ENCODE results near the gene KIAA1217. TPM values are rescaled to one million over a fixed set of nuclear protein-coding genes. Genes with fewer than 3 reads are reported as not detected.

KIAA1217 gene
- polyA plus RNA-seq, 1 of the 3 experiments (the other 2 are of a cell fraction) = 7.2 TPM

DNA sequence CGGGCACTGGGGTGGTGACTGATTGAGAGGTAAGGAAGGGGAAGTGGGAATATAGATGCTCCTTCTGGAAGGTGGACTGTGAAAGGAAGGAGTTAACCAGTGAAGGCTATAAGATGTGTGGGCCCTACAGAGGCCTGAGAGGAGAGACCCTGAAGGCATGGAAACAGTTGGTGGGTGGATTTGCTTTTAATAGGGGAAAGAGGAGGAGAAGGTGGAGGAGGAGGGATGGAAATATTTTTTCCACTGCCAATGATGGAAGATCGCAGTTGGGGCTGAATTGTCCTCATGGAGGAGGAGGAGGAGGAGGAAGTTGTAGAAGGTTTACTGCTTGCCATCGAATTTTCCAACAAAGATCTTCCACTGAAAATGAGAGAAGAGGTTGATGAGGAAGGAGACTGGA, 80.3 kb downstream of the KIAA1217 start:
- Histone ChIP-seq H3K9me2 (no peaks in the 10 kb centered on the region), H3K27ac (ENCODE audit: low read depth in 2 of 2, low read length in 1 of 2) (no peak overlapping the region), H3K36me3 (replicated peaks in 1 of 2; ENCODE audit: control insufficient read depth in 1 of 2, insufficient read depth in 2 of 2, low read length in 1 of 2) (no peaks in the 10 kb centered on the region), H3K4me1 (ENCODE audit: control insufficient read depth in 1 of 2, insufficient read depth in 2 of 2, low read depth in 1 of 2, low read length in 1 of 2) (no peaks in the 10 kb centered on the region; a peak in 1 of 4 replicates), H3K79me2 (ENCODE audit: insufficient read depth) (no peaks in the 10 kb centered on the region), H3K4me2 (no peak overlapping the region), H3K9ac (no peak overlapping the region), H3F3A (replicated peaks; ENCODE audit: insufficient read depth) (no peaks in the 10 kb centered on the region), H4K20me1 (ENCODE audit: insufficient read depth) (no peaks in the 10 kb centered on the region), H3K27me3 (ENCODE audit: insufficient read depth) (no peaks in the 10 kb centered on the region), H3K9me3 (no peaks in the 10 kb centered on the region), H2AFZ (ENCODE audit: low read depth) (no peak overlapping the region), H3K4me3 (ENCODE audit: low read depth in 2 of 2, low read length in 1 of 2) (no peak overlapping the region)
- ChIA-PET CTCF (no interaction called here), POLR2A (no interaction called here)
- WGBS (ENCODE audit: low lambda C conversion rate) = 71% methylated on average over 3 of the region's 3 CpGs
- DNase-seq = no peak
- TF ChIP-seq YY1 (IDR thresholded peaks at IDR 0.05; ENCODE audit: low read depth) (no peak), FOXM1 (IDR thresholded peaks at IDR 0.05; ENCODE audit: low read depth) (no peak)
- TF ChIP-seq, protein P1, sequence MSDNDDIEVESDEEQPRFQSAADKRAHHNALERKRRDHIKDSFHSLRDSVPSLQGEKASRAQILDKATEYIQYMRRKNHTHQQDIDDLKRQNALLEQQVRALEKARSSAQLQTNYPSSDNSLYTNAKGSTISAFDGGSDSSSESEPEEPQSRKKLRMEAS (IDR thresholded peaks at IDR 0.05; ENCODE audit: low read depth) = no peak

DNA sequence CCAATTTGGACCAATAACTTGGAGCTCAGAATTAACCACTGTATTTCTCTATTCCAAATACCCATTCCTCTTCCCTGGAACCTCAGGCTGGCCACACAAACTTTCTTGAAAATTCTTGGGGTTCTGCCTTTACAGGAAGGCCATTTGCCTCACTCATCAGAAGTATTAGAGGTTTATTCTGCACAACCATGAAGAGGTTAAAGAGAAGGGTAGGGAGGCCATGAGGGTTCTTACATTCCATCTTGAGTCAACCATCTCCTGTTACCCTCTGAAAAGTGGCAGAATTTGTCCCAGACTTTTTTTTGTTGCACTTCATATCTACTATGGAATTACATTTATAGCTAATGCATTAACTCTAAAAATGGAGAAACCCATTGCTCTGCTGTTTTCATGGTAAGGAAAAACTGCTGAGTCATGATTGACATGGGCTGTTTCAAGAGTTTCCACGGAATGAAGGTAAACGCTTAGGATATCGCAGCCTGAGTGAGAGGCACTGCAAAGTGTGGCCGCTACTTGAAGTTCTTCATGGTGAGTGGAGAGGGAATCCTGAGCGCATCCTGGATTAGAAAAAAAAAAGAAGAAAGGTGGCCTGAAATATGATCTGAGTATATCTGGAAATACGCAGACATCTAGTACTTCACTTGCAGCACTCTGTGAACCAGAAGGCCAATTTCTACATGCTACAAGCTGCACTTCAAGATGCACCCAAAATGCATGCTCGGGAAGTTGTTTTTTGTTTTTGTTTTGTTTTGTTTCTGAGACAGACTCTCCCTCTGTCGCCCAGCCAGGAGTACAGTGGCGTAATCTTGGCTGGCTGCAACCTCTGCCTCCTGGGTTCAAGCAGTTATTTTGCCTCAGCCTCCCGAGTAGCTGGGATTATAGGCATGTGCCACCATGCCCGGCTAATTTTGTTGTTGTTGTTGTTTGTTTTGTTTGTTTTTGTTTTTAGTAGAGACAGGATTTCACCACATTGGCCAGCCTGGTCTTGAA, 83.7 kb downstream of the KIAA1217 start:
- no peaks in the 10 kb centered on the region; a peak in 1 of 4 replicates for H3K4me1 ChIP-seq (ENCODE audit: control insufficient read depth in 1 of 2, insufficient read depth in 2 of 2, low read depth in 1 of 2, low read length in 1 of 2)
- ChIA-PET POLR2A (no interaction called here), CTCF (interaction anchor here (1.0 kb wide), 1 partner anchor 27 kb away, joined by 3 read pairs; no protein-coding TSS in a partner anchor)
- no peak overlapping the region for H3K4me2 ChIP-seq
- H3K9me3 ChIP-seq = no peaks in the 10 kb centered on the region
- H4K20me1 ChIP-seq (ENCODE audit: insufficient read depth) = no peaks in the 10 kb centered on the region
- no peaks in the 10 kb centered on the region for H3K36me3 ChIP-seq (replicated peaks in 1 of 2; ENCODE audit: control insufficient read depth in 1 of 2, insufficient read depth in 2 of 2, low read length in 1 of 2)
- H2AFZ ChIP-seq (ENCODE audit: low read depth) = no peak overlapping the region
- DNase-seq = no peak
- peak overlapping the region in 1 of 2 experiments; percentile 19; a peak in 1 of 4 replicates for H3K27ac ChIP-seq (ENCODE audit: low read depth in 2 of 2, low read length in 1 of 2)
- no peaks in the 10 kb centered on the region for H3F3A ChIP-seq (replicated peaks; ENCODE audit: insufficient read depth)
- H3K27me3 ChIP-seq (ENCODE audit: insufficient read depth) = no peaks in the 10 kb centered on the region
- H3K4me3 ChIP-seq (ENCODE audit: low read depth in 2 of 2, low read length in 1 of 2) = no peak overlapping the region
- H3K9me2 ChIP-seq = no peaks in the 10 kb centered on the region
- no peaks in the 10 kb centered on the region for H3K79me2 ChIP-seq (ENCODE audit: insufficient read depth)
- 94% methylated on average over 11 of the region's 11 CpGs for WGBS (ENCODE audit: low lambda C conversion rate)
- TF ChIP-seq, protein P2, sequence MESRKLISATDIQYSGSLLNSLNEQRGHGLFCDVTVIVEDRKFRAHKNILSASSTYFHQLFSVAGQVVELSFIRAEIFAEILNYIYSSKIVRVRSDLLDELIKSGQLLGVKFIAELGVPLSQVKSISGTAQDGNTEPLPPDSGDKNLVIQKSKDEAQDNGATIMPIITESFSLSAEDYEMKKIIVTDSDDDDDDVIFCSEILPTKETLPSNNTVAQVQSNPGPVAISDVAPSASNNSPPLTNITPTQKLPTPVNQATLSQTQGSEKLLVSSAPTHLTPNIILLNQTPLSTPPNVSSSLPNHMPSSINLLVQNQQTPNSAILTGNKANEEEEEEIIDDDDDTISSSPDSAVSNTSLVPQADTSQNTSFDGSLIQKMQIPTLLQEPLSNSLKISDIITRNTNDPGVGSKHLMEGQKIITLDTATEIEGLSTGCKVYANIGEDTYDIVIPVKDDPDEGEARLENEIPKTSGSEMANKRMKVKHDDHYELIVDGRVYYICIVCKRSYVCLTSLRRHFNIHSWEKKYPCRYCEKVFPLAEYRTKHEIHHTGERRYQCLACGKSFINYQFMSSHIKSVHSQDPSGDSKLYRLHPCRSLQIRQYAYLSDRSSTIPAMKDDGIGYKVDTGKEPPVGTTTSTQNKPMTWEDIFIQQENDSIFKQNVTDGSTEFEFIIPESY (IDR thresholded peaks at IDR 0.05; ENCODE audit: borderline replicate concordance, low read depth) = no peak
- TF ChIP-seq, protein P3, sequence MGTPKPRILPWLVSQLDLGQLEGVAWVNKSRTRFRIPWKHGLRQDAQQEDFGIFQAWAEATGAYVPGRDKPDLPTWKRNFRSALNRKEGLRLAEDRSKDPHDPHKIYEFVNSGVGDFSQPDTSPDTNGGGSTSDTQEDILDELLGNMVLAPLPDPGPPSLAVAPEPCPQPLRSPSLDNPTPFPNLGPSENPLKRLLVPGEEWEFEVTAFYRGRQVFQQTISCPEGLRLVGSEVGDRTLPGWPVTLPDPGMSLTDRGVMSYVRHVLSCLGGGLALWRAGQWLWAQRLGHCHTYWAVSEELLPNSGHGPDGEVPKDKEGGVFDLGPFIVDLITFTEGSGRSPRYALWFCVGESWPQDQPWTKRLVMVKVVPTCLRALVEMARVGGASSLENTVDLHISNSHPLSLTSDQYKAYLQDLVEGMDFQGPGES (IDR thresholded peaks at IDR 0.05; ENCODE audit: low read depth, low read length) = no peak
- no peak for TF ChIP-seq FOXM1 (IDR thresholded peaks at IDR 0.05; ENCODE audit: low read depth)
- TF ChIP-seq TCF12 (IDR thresholded peaks at IDR 0.05) = no peak
- TF ChIP-seq MXI1 (IDR thresholded peaks at IDR 0.05; ENCODE audit: low read depth, low read length) = no peak
- TF ChIP-seq NRF1 (IDR thresholded peaks at IDR 0.05; ENCODE audit: low read depth, low read length) = no peak
- TF ChIP-seq, protein P1 (IDR thresholded peaks at IDR 0.05; ENCODE audit: low read depth) = no peak
- no peak for TF ChIP-seq RCOR1 (IDR thresholded peaks at IDR 0.05; ENCODE audit: low read length)
- no peak for TF ChIP-seq CHD2 (IDR thresholded peaks at IDR 0.05; ENCODE audit: low read length, partially characterized antibody)
- no peak for TF ChIP-seq SMC3 (IDR thresholded peaks at IDR 0.05; ENCODE audit: low read depth, low read length)
- TF ChIP-seq SIN3A (IDR thresholded peaks at IDR 0.05; ENCODE audit: borderline replicate concordance, low read depth, low read length) = no peak
- TF ChIP-seq YY1 (IDR thresholded peaks at IDR 0.05; ENCODE audit: low read depth) = no peak
- TF ChIP-seq, protein P4, sequence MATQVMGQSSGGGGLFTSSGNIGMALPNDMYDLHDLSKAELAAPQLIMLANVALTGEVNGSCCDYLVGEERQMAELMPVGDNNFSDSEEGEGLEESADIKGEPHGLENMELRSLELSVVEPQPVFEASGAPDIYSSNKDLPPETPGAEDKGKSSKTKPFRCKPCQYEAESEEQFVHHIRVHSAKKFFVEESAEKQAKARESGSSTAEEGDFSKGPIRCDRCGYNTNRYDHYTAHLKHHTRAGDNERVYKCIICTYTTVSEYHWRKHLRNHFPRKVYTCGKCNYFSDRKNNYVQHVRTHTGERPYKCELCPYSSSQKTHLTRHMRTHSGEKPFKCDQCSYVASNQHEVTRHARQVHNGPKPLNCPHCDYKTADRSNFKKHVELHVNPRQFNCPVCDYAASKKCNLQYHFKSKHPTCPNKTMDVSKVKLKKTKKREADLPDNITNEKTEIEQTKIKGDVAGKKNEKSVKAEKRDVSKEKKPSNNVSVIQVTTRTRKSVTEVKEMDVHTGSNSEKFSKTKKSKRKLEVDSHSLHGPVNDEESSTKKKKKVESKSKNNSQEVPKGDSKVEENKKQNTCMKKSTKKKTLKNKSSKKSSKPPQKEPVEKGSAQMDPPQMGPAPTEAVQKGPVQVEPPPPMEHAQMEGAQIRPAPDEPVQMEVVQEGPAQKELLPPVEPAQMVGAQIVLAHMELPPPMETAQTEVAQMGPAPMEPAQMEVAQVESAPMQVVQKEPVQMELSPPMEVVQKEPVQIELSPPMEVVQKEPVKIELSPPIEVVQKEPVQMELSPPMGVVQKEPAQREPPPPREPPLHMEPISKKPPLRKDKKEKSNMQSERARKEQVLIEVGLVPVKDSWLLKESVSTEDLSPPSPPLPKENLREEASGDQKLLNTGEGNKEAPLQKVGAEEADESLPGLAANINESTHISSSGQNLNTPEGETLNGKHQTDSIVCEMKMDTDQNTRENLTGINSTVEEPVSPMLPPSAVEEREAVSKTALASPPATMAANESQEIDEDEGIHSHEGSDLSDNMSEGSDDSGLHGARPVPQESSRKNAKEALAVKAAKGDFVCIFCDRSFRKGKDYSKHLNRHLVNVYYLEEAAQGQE (IDR thresholded peaks at IDR 0.05; ENCODE audit: low read depth, low read length) = no peak
- TF ChIP-seq EZH2phosphoT487 (IDR thresholded peaks at IDR 0.05; ENCODE audit: borderline replicate concordance, low read depth) = no peak
- TF ChIP-seq FOXJ3 (CRISPR knock-in tag; IDR thresholded peaks at IDR 0.05) = no peak
- no peak overlapping the region for H3K9ac ChIP-seq
